Sigmoid colon (tissue), 4 donors: ENCODE results near the gene ABI1.

Experiments
- CTCF ChIP-seq, 4 experiments: fragments of 450-650 bp in 3 of 4; fragments of 200-600 bp in 1 of 4; IDR thresholded peaks; one replicate each; pipeline ENCODE4 v1.5.1; 2016 to 2019; ENCODE audit warnings: antibody characterized with exemption in 4 of 4, mild to moderate bottlenecking in 3 of 4, moderate library complexity in 2 of 4
- EP300 ChIP-seq, 4 donors: sonication (generic); formaldehyde crosslinking; IDR thresholded peaks; one replicate each; pipeline ENCODE4 v1.6.1; 2017; ENCODE audit warnings: antibody characterized with exemption in 4 of 4
- POLR2A ChIP-seq, 2 donors: fragments of 450-650 bp; IDR thresholded peaks; one replicate each; pipeline ENCODE4 v1.6.1; 2016; ENCODE audit warnings: antibody characterized with exemption in 2 of 2, mild to moderate bottlenecking in 2 of 2, moderate library complexity in 2 of 2
- POLR2AphosphoS5 ChIP-seq, 4 donors: sonication (generic); formaldehyde crosslinking; IDR thresholded peaks; one replicate each; pipeline ENCODE4 v1.6.1; 2017; ENCODE audit warnings: antibody characterized with exemption in 4 of 4

DNA sequence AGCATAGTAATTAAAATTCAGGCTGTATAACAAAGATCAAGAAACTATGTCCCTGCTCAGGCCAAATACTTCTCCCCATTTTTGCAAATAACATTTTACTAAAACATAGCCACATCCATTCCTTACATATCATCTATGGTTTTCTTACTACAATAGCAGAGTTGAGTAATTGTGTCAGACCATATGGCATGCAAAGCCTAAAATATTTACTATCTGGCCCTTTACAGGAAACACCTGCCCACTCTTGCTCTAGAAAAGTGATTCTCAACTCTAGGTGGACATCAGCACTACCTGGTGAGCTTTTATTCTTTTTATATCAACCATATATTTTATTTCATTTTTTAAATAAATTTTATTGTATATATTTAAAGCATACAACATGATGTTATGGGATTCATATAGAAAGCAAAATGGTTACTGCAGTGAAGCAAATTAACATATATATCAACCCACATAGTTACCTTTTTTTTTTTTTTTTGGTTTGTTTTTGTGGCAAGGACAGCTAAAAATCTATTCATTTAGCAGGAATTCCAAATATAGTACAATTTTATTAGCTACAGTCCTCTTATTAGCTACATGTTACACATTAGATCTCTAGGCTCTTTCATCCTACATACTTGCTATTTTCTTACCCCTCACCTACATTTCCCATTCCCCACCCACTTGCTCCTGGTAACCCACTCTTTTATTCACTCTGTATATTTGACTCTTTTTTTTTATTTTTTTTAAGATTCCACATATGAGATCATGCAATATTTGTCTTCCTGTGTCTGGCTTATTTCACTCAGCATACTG is 19.6 kb downstream of the ABI1 start:
- TF ChIP-seq POLR2A (IDR thresholded peaks at IDR 0.05): no peak
- TF ChIP-seq CTCF (IDR thresholded peaks at IDR 0.05): no peak
- TF ChIP-seq EP300 (IDR thresholded peaks at IDR 0.05): no peak
- TF ChIP-seq POLR2AphosphoS5 (IDR thresholded peaks at IDR 0.05): no peak
